Cerebellar nuclear complex (tissue), 1 donor: ENCODE data around the gene CCL26.

Experiments
- DNase-seq, 2 experiments: peaks; one replicate each; lab custom pipeline; 2025; lab: John Stamatoyannopoulos, UW

The CCL26 gene, protein sequence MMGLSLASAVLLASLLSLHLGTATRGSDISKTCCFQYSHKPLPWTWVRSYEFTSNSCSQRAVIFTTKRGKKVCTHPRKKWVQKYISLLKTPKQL

DNA sequence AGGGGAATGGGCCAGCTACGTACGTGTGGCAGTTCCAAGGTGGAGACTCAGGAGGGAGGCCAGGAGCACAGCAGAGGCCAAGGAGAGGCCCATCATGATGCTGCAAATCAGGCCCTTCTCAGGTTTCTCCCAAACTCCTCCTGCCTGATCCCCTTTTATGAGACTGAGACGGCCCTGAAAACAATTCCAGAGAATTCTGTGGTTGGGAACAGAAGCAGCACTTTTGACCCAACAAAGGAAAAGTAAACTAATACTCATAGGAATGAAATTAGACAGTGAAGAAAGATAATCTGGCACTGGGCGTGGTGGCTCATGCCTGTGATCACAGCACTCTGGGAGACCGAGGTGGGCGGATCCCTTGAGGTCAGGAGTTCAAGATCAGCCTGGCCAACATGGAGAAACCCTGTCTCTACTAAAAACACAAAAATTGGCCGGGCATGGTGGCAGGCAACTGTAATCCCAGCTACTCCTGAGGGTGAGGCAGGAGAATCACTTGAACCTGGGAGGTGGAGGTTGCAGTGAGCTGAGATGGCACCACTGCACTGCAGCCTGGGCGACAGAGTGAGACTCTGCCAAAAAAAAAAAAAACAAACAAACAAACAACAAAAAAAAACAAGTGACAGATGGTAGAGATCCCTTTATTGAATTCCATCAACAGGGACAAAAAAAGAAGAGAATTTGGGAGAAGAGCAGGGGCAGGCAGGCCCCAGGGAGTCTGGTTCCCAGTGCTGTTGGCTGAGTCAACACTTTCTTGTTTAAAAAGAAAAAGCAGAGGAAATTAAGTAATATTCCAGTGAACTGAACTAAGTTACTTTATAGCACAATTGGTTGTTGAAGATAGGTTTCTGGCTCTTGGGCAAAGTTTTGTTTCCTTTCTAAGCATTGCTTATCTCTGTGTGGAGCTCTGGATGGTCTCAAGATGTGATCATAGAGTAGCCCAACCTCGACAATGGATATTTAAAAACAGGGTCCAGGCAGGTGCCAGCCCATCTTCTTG, at the start of gene CCL26:
Gene CCL26 (minus strand): TSS at position 131 of the 997 bp plus-strand sequence. CDS start 35 bp downstream, at position 96.
- DNase-seq: no peak

DNA sequence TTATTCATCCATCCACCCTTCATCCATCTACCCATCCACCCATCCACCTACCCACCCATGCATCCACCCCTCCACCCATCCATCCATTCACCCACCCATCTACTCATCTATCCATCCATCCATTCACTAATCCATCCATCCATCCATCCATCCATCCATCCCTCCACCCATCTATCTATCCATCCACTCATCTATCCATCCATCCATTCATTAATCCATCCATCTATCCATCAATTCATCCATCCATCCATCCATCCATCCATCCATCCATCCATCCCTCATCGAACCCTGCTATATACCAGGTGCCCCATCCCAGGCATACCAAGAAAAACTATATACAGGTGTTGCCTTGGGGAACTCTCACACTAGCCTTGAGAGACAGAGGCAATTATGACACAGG, 48.7 kb upstream of the CCL26 start:
- DNase-seq: no peak

DNA sequence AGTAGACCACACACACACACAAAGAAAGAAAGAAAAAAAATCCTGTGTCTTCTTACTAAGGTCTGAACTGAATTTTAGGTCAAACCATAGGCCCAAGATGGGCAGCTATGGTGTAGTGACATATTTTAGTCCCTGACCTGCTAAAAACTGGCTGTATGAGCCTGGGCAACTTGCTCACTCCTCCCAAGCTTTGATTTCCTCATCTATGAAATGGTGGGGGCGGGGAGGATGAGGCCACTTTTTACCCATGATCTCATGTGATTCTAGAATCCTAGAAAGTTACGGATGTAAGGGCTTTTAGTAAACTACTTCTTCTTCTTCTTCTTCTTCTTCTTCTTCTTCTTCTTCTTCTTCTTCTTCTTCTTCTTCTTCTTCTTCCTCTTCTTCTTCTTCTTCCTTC, 47.7 kb upstream of the CCL26 start:
- no peak for DNase-seq

DNA sequence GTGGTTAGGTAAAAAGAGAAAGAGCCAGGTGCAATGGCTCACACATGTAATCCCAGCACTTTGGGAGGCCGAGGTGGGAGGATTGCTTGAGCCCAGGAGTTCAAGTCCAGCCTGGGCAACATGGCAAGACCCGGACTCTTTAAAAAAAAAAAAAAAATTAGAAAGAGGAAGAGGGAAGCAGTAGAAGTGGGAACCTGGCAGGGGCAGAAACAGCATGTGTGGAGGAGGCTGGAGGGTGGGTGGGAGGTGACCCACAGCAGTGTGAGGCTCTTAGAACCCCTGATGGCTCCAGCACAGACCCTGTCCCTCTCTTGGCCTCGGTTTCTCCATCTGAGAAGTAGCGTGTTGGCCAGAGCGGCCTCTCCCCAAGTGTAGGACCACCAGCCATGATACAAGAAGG, 46.5 kb upstream of the CCL26 start:
- no peak for DNase-seq

DNA sequence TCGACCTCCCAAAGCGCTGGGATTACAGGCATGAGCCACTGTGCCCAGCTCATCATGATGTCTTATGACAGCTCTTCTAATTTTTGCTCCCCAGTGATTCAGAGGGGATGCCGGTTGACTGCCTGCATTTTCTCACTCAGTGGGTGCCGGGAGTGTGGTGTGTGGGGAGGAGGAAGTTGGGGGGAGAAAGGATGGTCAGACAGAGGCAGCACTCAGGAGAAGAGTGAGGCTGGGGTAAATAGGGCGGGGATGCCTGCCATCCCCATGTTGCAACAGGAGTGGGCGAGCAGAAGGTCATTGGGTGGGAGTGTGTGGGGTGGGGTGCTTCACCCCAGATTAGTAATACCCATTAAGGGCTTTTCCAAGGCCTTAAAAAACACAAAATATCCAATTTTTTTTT, 45.1 kb upstream of the CCL26 start:
- DNase-seq: no peak

DNA sequence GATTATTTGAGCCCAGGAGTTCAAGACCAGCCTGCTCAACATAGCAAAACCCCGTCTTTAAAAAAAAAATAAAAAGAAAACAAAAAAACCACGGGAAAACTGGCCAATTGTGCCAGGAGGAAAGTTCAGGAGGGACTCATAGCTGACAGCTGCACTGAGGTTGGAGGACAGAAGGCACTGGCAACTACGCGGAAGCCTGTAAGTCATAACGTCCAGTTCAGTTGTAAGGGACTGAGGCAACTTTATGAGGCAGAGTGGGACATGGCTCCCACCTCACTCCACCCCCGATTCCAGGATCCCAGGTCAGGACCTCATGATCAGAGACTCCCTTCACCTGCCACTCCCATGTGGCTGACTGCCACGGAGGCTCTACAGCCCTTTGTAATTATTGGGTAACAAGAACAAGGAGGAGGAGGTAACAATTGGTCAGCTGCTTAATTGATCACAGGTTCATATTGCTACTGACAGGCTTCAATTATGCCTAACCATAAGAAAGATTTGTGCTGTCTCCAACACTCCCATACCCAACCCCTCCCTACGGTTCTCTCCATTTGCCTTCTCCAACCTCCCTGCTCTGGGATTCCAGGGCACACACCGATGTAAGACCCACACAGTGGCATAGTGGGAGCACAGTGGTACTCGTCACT, 43.5 kb upstream of the CCL26 start:
- DNase-seq: no peak

DNA sequence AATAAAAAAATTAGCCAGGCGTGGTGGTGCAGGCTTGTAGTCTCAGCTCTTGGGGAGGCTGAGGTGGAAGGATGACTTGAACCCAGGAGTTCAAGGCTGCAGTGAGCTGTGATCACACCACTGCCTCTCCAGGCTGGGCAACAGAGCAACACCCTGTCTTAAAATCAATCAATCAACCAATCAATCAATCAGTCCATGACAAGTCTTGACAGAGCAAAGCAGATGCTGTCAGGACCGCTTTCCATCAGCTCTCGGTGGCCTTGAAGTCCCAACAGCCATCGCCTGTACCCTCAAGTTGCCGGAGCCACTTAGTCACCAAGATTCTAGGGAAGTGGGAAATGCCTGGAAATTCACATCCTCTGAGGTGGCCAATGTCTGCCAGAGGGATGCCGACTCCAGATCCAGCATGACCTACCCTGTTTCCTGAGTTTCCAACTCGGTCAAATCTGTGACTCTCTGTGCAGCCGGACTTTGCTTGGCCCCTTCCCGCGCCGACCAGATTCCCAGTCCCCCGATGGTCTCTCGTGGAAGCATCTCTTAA, 42.5 kb upstream of the CCL26 start:
- no peak for DNase-seq

DNA sequence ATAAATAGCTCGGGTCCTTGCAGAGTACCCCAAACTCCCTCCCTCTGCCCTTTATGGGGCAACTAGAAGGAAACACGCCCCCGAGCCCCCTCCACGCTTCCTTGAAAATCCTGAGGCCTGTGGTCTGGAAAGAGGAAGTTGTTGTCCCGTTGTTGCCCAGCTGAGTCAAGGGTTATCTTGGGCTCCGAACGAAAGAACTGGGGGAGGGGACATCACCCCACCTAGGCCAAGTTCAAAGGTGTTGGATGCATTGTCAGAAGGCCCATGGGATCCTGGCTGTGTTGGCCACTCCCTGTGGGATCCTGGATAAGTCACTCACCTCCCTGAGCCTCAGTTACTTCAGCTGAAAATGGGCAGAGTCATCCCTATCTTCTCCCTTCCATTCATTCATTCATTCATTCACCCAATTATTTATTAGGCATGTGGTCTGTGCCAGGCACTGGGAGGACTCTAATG, 41.8 kb upstream of the CCL26 start, which contains the start of gene CCL24:
Gene CCL24 (minus strand): TSS at position 26 of the 456 bp plus-strand sequence. CDS start 91 bp downstream, outside the sequence.
- no peak for DNase-seq

DNA sequence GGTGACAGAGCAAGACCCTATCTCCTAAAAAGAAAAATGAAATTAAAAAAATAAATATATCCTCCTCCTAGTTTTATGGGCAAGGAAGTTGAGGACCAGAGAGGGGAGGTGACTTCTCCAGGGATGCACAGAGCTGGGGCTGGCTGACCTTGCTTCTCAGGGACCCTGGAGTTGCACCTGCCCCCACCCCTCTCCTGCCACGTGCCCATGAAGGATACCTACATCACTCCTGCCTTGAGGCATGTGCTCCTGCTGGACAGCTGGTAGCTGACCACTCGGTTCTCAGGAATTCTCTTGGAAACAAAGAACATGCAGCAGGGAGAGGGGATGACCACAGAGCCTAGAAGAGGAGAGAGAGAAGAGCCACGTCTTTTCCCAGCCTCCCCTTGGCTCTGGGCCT, 41.1 kb upstream of the CCL26 start:
- no peak for DNase-seq

DNA sequence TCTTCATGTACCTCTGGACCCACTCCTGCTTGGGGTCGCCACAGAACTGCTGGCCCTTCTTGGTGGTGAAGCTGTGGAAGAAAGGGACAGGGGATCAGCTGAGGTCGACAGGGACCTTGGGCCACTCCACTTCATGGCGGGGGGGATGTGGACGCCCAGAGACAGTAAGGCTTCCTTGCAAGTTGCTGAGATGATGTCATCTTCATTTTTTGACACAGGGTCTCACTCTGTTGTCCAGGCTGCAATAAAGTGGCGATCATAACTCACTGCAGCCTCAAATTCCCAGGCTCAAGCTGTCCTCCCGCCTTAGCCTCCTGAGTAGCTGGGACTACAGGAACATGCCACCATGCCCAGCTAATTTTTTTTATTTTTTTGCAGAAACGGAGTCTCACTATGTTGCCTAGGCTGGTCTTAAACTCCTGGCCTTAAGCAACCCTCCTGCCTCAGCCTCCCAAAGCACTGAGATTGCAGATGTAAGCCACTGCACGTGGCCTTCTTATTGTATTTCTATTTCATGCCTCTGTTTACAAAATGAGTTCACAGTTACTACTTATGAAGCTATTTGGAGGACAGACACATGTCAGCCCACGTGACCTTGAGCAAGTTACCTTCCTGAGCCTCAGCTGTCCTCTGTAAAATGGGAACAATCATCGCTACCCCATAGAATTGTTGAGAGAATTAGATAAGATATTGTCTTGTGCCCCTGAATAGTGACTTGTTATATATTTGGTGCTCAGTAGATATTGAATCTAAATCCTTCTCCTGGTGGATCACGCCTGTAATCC, 40.1 kb upstream of the CCL26 start:
- no peak for DNase-seq

DNA sequence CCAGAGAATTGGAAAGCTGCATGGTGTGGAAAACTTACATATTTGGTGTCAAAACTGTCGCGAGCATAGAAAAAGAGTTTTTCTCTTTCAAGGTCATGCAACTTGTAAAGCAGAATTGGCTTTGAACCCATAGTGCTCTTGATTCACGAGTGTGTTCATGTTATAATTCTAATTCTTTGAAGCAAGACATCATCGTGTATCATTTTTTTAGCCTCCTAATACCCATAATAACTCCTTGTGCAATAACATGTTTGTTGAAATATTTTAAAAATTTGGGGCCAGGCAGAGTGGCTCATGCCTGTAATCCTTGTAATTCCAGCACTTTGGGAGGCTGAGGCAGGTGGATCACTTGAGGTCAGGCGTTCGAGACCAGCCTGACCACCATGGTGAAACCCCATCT, 37.4 kb upstream of the CCL26 start:
- no peak for DNase-seq

DNA sequence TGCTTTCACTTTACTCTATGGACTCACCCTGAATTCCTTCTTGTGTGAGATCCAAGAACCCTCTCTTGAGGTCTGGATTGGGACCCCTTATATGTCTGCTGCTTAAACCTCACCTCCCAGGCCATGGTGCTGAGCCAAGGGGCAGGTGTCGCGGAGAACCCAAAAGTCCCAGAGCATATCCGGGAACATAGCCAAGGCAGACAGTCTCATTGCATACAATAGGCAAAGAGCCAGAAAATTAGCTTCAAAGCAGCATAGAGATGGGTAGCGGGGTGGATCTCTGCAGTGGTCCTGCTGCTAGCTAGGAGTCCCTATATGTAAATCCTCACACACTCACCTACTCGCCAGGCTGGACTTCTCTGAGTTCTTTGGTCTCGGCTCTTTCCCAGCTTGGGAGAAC, 36.1 kb upstream of the CCL26 start:
- DNase-seq: no peak

DNA sequence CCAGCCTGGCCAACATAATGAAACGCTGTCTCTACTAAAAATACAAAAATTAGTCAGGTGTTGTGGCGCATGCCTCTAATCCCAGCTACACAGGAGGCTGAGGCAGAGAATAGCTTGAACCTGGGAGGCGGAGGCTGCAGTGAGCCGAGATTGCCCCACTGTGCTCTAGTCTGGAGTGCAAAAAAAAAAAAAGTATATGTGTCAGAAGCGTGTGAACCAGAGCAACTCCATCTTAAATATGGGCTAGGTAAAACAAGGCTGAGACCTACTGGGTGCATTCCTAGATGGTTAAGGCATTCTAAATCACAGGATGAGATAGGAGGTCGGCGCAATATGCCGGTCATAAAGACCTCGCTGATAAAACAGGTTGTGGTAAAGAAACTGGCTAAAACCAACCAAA, 35.4 kb upstream of the CCL26 start:
- no peak for DNase-seq

DNA sequence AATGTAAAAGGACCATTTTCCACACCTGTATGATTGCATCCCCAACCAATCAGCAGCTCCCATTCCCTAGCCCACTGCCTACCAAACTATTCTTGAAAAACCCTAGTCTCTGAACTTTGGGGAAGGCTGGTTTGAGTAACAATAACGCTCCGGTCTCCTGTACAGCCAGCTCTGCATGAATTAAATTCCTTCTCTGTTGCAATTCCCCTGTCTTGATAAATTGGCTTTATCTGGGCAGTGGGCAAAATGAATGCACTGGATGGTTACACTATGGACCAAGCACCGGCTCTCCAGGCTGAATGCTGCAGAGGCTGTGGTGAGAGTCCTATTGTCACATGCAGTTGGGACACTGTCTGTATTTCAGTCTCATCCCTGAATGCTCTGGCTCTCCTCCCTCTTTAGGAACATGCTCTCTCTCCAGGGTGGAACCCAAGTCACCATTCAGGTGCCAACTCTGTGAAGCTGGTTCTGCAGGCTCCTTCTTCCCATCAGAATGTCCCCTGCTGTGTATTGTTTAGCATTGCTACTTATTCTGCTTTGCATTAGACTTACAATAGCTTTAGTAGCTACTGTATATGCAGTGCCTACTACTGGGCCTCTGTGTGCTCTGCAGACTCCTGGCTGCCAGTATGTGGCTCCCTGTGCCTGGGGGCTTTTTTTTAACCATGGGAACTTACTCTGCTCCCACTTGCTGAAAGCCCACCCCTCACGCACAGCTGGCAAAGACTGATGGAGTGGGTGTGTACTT, 34.7 kb upstream of the CCL26 start:
- no peak for DNase-seq

DNA sequence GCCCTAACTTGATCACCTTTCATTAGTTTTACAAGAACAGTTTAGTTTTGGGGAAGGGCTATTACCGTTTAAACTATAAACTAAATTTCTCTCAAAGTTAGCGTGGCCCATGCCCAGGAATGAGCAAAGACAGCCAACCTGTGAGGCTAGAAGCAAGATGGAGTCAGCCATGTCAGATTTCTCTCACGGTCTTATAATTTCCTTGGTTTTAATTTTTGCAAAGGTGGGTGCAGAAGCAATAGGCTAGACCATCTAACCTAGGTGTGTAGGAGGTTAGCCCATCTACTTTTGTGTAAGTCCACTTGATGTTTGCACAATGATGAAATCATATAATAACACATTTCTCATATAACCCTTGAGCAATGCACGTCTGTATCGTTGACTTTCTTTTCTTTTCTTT, 32.7 kb upstream of the CCL26 start:
- DNase-seq: no peak

DNA sequence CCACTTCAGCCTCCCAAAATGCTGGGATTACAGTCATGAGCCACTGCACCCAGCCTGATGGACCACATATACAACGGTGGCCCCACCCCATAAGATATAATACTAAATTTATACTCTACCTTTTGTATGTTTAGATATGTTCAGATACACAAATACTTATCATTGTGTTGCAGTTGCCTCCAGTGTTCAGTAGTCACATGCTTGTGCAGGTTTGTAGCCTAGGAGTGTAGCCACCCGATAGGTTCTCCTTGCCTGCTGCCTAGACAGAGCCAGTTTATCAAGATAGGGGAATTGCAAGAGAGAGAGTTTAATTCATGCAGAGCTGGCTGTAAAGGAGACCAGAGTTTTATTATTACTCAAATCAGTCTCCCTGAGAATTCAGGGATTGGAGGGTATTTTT, 32.0 kb upstream of the CCL26 start:
- DNase-seq: no peak

DNA sequence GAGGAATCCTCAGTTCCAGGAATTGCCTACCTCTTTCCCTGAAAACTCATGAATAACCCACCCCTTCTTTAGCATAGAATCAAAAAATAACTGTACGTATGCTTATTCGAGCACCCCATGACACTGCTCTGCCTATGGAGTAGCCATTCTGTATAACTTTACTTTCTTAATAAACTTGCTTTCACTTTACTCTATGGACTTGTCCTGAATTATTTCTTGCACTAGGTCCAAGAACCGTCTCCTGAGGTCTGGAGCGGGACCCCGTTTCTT, 30.5 kb upstream of the CCL26 start:
- no peak for DNase-seq

DNA sequence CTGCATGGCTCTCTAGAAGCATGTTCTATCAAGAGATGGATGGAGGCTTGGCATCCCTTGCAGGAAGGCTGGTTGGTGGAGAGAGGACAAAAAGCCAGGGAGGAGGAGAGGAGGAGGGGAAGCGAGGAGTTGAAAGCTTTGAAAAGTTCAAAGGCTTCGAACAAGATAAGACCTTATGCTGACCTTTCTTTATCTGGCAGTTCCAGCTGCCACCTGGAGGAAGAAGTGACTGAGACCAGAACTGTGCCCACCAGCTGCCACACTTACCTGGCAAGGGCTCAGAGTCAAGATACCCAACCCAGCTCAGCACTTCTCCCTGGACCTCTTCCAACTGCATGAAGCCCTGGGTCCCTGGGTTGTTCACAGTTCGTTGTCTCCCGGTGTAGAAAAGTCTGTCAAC, 26.8 kb upstream of the CCL26 start:
- DNase-seq: no peak

DNA sequence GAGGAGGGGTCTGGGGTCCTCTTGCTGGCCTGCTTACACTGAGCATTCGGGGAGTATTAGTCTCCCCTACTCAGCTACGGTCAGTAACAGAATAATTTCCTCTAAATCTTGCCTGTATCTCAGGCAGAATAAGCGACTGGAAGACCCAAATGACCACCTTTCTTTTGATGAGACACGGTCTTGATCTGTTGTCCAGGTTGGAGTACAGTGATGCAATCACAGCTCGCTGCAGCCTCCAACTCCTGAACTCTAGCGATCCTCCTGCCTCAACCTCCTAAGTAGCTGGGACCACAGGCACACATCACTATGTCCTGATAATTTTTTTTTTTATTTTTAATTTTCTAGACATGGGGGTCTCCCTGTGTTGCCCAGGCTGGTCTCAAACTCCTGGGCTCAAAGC, 24.4 kb upstream of the CCL26 start:
- DNase-seq: no peak

DNA sequence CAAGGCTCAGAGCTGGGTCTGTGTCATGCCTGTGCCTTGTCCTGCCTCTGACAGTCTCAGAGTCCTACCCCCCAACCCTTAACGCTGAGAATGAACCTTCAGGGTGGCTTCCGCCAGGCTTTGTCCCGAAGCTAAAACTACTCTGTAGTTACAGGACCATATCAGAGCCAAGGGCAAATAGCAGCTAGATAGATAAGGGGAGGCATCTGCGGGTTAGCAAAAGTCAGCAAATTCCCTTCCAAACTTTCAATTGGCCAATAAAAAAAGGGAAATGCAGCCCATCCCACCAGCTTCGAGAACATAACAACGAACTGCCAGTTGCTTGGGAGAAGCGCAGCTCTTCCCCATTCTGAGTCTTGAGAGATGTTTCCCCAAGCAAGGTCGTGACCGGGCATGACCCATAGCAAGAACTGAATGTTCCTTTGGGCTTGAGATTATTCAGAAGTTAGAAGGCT, 23.8 kb upstream of the CCL26 start:
- no peak for DNase-seq

DNA sequence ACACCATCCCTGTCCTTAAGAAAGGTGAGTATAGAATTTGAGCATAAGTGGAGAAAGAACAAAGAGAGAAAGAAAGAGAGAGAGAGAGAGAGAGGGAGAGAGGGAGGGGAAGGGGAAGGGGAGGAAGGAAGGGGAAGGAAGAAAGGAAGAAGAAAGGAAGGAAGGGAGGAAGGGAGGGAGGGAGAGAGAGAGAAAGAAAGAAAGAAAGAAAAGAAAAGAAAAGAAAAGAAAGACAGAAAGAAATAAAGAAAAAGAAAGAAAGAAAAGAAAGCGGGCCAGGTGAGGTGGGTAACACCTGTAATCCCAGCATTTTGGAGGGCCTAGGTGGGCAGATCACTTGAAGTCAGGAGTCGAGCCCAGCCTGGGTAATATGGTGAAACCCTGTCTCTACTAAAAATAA, 21.7 kb upstream of the CCL26 start:
- DNase-seq: no peak
